SH-SY5Y (cell line): ENCODE measurements around the gene KCNJ5.

Source experiments
- GATA2 ChIP-seq: IDR thresholded peaks from 2 replicates; pipeline ENCODE4 v1.6.1; 2011; ENCODE audit warnings: mild to moderate bottlenecking, low read depth, low read length
- GATA3 ChIP-seq: IDR thresholded peaks from 2 replicates; pipeline ENCODE4 v1.6.1; 2011; ENCODE audit warnings: low read depth, mild to moderate bottlenecking, low read length, moderate library complexity

DNA sequence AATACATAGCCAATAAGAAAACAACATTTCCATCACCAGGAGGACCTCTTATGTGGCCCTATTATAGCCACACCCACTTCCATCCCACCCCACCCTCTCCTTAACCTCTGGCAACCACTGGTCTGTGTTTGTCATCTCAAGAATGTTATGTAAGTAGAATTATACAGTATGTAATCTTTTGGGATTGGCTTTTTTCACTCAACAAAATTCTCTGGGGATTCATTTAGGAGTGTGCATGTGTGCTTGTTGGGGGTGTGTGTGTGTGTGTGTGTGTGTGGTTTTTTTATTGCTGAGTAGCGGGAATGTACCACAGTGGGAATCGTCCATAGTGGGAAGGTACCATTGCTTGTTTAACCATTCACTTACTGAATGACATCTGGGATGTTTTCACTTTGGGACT lies 5.2 kb downstream of the KCNJ5 start:
- TF ChIP-seq GATA2, result no peak
- no peak for TF ChIP-seq GATA3
